HepG2 (cell line): ENCODE data around the gene NUP35. TPM values are rescaled to one million over a fixed set of nuclear protein-coding genes. Genes with fewer than 3 reads are reported as not detected.

ENCODE experiments used
- ATF5 ChIP-seq: sonication (generic); formaldehyde crosslinking; IDR thresholded peaks from 2 replicates; pipeline ENCODE4 v1.4.0; 2020; ENCODE audit warnings: mild to moderate bottlenecking, low read depth, missing genetic modification reagents
- CSRNP1 ChIP-seq: sonication (generic); formaldehyde crosslinking; IDR thresholded peaks from 2 replicates; pipeline ENCODE4 v1.8.1; 2023; ENCODE audit warnings: mild to moderate bottlenecking, missing genetic modification reagents
- DMAP1 ChIP-seq: IDR thresholded peaks from 2 replicates; pipeline ENCODE4 v1.6.1; 2016
- FOSL1 ChIP-seq: sonication (generic); formaldehyde crosslinking; IDR thresholded peaks from 2 replicates; pipeline ENCODE4 v1.9.0; 2021; ENCODE audit warnings: missing genetic modification reagents, borderline replicate concordance
- HOXA9 ChIP-seq: sonication (generic); formaldehyde crosslinking; IDR thresholded peaks from 2 replicates; pipeline ENCODE4 v1.8.1; 2022; ENCODE audit warnings: missing genetic modification reagents, mild to moderate bottlenecking, moderate library complexity, borderline replicate concordance
- JUNB ChIP-seq: sonication (generic); formaldehyde crosslinking; IDR thresholded peaks from 2 replicates; pipeline ENCODE4 v1.8.0; 2022; ENCODE audit warnings: missing genetic modification reagents, mild to moderate bottlenecking, borderline replicate concordance
- KLF13 ChIP-seq: sonication (generic); formaldehyde crosslinking; IDR thresholded peaks from 2 replicates; pipeline ENCODE4 v1.4.0; 2020; ENCODE audit warnings: mild to moderate bottlenecking, missing genetic modification reagents
- MED13 ChIP-seq: sonication (generic); formaldehyde crosslinking; IDR thresholded peaks from 2 replicates; pipeline ENCODE4 v1.5.0; 2020; ENCODE audit warnings: missing genetic modification reagents
- MXI1 ChIP-seq: IDR thresholded peaks from 3 replicates; pipeline ENCODE4 v1.6.1; 2012; ENCODE audit warnings: low read depth, low read length, inconsistent platforms, borderline replicate concordance
- PLRG1 ChIP-seq: fragments of 450-650 bp; conservative IDR thresholded peaks from 2 replicates; pipeline ENCODE4 v1.6.1; 2016
- POLR2G ChIP-seq: fragments of 200-400 bp; formaldehyde crosslinking; IDR thresholded peaks from 2 replicates; pipeline ENCODE4 v1.6.1; 2018; ENCODE audit warnings: mild to moderate bottlenecking, low read depth, low read length, moderate library complexity
- RFXANK ChIP-seq: IDR thresholded peaks from 2 replicates; pipeline ENCODE4 v1.6.1; 2016
- SP2 ChIP-seq: sonication (generic); formaldehyde crosslinking; IDR thresholded peaks from 2 replicates; pipeline ENCODE4 v1.5.1; 2020; ENCODE audit warnings: mild to moderate bottlenecking, missing genetic modification reagents
- TCF12 ChIP-seq, 2 experiments: fragments of 450-650 bp in 1 of 2; sonication (generic) in 1 of 2; formaldehyde crosslinking in 1 of 2; IDR thresholded peaks; 2 replicates each; pipeline versions ENCODE4 v1.6.1 to v1.8.0; 2017 to 2022; ENCODE audit warnings: antibody characterized with exemption in 1 of 2, mild to moderate bottlenecking in 1 of 2, missing genetic modification reagents in 1 of 2, moderate library complexity in 1 of 2
- TFAP4 ChIP-seq: sonication (generic); IDR thresholded peaks from 2 replicates; pipeline ENCODE4 v1.6.1; 2016; ENCODE audit warnings: low read depth, borderline replicate concordance
- THAP8 ChIP-seq: sonication (generic); formaldehyde crosslinking; IDR thresholded peaks from 2 replicates; pipeline ENCODE4 v1.5.1; 2020; ENCODE audit warnings: missing genetic modification reagents, mild to moderate bottlenecking, borderline replicate concordance
- UBTF ChIP-seq: sonication (generic); formaldehyde crosslinking; IDR thresholded peaks from 2 replicates; pipeline ENCODE4 v1.4.0; 2020; ENCODE audit warnings: mild to moderate bottlenecking, missing genetic modification reagents
- ZFAT ChIP-seq: sonication (generic); formaldehyde crosslinking; conservative IDR thresholded peaks from 2 replicates; pipeline ENCODE4 v1.8.1; 2023; ENCODE audit warnings: missing genetic modification reagents, inconsistent platforms
- ZNF205 ChIP-seq: IDR thresholded peaks from 2 replicates; pipeline ENCODE4 v1.6.1; 2018; ENCODE audit warnings: missing biosample characterization, missing genetic modification reagents
- ZNF263 ChIP-seq: sonication (generic); formaldehyde crosslinking; IDR thresholded peaks from 2 replicates; pipeline ENCODE4 v1.4.0; 2020; ENCODE audit warnings: missing genetic modification reagents
- ZNF549 ChIP-seq: sonication (generic); formaldehyde crosslinking; IDR thresholded peaks from 2 replicates; pipeline ENCODE4 v1.5.0; 2020; ENCODE audit warnings: missing genetic modification reagents
- ZNF569 ChIP-seq: sonication (generic); formaldehyde crosslinking; IDR thresholded peaks from 2 replicates; pipeline ENCODE4 v1.5.0; 2020; ENCODE audit warnings: mild to moderate bottlenecking, missing genetic modification reagents, moderate library complexity, borderline replicate concordance
- ZNF615 ChIP-seq: sonication (generic); formaldehyde crosslinking; IDR thresholded peaks from 2 replicates; pipeline ENCODE4 v1.5.0; 2020; ENCODE audit warnings: mild to moderate bottlenecking, missing genetic modification reagents, borderline replicate concordance
- ZNF83 ChIP-seq: sonication (generic); formaldehyde crosslinking; IDR thresholded peaks from 2 replicates; pipeline ENCODE4 v1.4.0; 2020; ENCODE audit warnings: missing genetic modification reagents, mild to moderate bottlenecking, borderline replicate concordance
- polyA plus RNA-seq, 8 experiments: library from polyadenylated mRNA; depleted of rRNA in 3 of 8; stranded (reverse) in 7 of 8; unstranded in 1 of 8; fragments of >200 nt; fragmentation: Illumina TruSeq in 4 of 8; extraction: Trizol in 4 of 8; gene quantifications; 2 replicates each; pipeline versions ENCODE4 v1.2.1 to v1.2.3, GENCODE V29; 2011 to 2016; ENCODE audit warnings: low read depth in 4 of 8, missing spikeins in 1 of 8, mixed read lengths in 1 of 8; ENCODE audit not compliant: insufficient read depth in 1 of 8
- total RNA-seq, 5 experiments: library from RNA; depleted of rRNA; stranded (reverse); fragments of >200 nt; fragmentation: Illumina TruSeq; extraction: Trizol; gene quantifications; 2 replicates each; pipeline ENCODE4 v1.2.3, GENCODE V29; 2016; ENCODE audit warnings: low read depth in 1 of 5

The NUP35 gene
- total and polyA plus RNA-seq, 2 of the 13 experiments (the other 11 are each of a cell fraction or from before 2014, with no cell fraction given): 16.9 to 53.6 TPM

- TF ChIP-seq UBTF (peak; percentile 72), ZNF569 (peak; percentile 76; the same call in 1 of the 2 replicates), TFAP4 (peak; percentile 92), ZNF205 (CRISPR knock-in tag) (peak; percentile 75; the same call in 1 of the 2 replicates), FOSL1 (CRISPR knock-in tag) (no peak), HOXA9 (CRISPR knock-in tag) (peak; percentile 73), ZNF263 (CRISPR knock-in tag) (0 out of 2 replicates have a peak, but pooled peaks have one; percentile 9), ZNF83 (CRISPR knock-in tag) (no peak), ZNF615 (no peak; the same call in 1 of the 2 replicates), POLR2G (peak; percentile 88), MED13 (CRISPR knock-in tag) (no peak), DMAP1 (CRISPR knock-in tag) (peak; percentile 99), KLF13 (CRISPR knock-in tag) (peak; percentile 83), RFXANK (CRISPR knock-in tag) (peak; percentile 90; the same call in 1 of the 2 replicates), JUNB (CRISPR knock-in tag) (no peak), CSRNP1 (CRISPR knock-in tag) (0 out of 2 replicates have a peak, but pooled peaks have one; percentile 18), ZNF549 (CRISPR knock-in tag) (no peak), TCF12 (IDR thresholded peaks at IDR 0.05) (no peak), TCF12 (CRISPR knock-in tag; IDR thresholded peaks at IDR 0.05) (0 out of 2 replicates have a peak, but pooled peaks have one; percentile 78), THAP8 (CRISPR knock-in tag) (no peak), MXI1 (peak; percentile 96), PLRG1 (no peak), ZFAT (CRISPR knock-in tag) (0 out of 2 replicates have a peak, but pooled peaks have one; percentile 31), ATF5 (CRISPR knock-in tag) (peak; percentile 33; the same call in 1 of the 2 replicates), SP2 (CRISPR knock-in tag) (peak; percentile 39; the same call in 1 of the 2 replicates)
These were observed at the start of gene NUP35 (continued) for GRCh38 chr2:183124222-183124956.
